PC-3 (cell line): ENCODE results near the gene TAF7.
A peak's percentile ranks its signal among the peaks of the same experiment; 100 is the strongest.

Experiments
- EZH2 ChIP-seq: fragments of 300-600 bp; sonication (generic); IDR thresholded peaks from one replicate; pipeline ENCODE4 v1.6.1; 2017; ENCODE audit warnings: antibody characterized with exemption, mild to moderate bottlenecking, low read length; ENCODE audit not compliant: unreplicated experiment
- TF ChIP-seq, protein P1 (sequence below): fragments of 300-600 bp; sonication (generic); conservative IDR thresholded peaks from 2 replicates; pipeline ENCODE4 v1.5.1; 2017; ENCODE audit warnings: antibody characterized with exemption, low read depth, mild to moderate bottlenecking, low read length

DNA sequence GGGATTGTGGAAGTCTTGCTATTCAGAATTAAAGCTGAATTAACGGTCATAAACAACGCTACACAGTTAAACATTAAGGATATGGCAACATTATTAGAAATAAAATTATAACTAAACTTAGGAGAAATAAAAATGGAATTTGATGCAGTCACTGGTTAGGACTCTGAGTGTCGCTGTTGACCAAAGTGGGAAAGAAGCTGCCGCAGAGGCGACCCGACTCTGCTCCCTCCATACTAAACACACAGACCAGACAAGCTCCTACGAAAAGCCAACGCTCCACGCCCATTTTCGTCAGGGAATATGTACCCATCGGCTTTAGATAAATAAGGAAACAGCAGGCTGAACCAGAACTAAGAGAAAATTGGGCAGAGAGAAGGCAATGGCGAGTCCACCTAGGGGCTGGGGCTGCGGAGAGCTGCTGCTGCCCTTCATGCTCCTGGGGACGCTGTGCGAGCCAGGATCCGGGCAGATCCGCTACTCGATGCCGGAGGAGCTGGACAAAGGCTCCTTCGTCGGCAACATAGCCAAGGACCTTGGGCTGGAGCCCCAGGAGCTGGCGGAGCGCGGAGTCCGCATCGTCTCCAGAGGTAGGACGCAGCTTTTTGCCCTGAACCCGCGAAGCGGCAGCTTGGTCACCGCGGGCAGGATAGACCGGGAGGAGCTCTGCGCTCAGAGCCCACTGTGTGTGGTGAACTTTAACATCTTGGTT lies 43.5 kb upstream of the TAF7 start, which contains the start of gene PCDHGA5:
- TF ChIP-seq, protein P1, sequence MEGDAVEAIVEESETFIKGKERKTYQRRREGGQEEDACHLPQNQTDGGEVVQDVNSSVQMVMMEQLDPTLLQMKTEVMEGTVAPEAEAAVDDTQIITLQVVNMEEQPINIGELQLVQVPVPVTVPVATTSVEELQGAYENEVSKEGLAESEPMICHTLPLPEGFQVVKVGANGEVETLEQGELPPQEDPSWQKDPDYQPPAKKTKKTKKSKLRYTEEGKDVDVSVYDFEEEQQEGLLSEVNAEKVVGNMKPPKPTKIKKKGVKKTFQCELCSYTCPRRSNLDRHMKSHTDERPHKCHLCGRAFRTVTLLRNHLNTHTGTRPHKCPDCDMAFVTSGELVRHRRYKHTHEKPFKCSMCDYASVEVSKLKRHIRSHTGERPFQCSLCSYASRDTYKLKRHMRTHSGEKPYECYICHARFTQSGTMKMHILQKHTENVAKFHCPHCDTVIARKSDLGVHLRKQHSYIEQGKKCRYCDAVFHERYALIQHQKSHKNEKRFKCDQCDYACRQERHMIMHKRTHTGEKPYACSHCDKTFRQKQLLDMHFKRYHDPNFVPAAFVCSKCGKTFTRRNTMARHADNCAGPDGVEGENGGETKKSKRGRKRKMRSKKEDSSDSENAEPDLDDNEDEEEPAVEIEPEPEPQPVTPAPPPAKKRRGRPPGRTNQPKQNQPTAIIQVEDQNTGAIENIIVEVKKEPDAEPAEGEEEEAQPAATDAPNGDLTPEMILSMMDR: peak; percentile 53
- TF ChIP-seq EZH2: no peak
